ENCODE results near the gene KCNMA1. TPM values are rescaled to one million over a fixed set of nuclear protein-coding genes. Genes with fewer than 3 reads are reported as not detected.

The KCNMA1 gene
- total RNA-seq, 4 donors from 2014 or later: 146 to 300 (median 265) TPM

DNA sequence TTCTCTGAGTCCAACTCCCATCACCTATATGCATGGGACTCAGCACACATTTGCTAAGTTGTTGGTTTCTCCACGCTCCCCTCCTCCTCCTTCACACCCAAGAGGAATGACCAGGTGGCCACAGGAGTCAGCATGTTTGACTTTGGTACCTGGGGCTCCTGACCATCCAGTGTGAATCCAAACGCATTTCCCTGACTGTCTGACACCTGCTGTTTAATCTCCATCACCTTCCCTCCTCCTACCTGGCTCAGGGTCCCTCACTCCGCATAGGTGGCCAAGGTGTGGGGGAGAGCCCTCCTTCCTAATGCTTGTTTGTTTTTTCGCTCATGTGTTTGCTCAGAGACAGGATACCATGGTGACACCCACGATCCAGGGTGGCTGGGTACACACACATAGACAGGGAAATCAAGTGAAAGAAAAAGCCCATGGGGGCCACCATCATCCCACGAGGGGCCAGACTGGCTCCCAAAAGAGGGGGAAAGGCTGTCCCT is 194.9 kb downstream of the KCNMA1 start:
- no peak overlapping the region for H3K27ac ChIP-seq (replicated peaks in 1 of 4)
- H3K27me3 ChIP-seq: no peaks in the 10 kb centered on the region
- TF ChIP-seq POLR2A (IDR thresholded peaks at IDR 0.05; ENCODE audit: low read depth): no peak
- TF ChIP-seq, protein P1, sequence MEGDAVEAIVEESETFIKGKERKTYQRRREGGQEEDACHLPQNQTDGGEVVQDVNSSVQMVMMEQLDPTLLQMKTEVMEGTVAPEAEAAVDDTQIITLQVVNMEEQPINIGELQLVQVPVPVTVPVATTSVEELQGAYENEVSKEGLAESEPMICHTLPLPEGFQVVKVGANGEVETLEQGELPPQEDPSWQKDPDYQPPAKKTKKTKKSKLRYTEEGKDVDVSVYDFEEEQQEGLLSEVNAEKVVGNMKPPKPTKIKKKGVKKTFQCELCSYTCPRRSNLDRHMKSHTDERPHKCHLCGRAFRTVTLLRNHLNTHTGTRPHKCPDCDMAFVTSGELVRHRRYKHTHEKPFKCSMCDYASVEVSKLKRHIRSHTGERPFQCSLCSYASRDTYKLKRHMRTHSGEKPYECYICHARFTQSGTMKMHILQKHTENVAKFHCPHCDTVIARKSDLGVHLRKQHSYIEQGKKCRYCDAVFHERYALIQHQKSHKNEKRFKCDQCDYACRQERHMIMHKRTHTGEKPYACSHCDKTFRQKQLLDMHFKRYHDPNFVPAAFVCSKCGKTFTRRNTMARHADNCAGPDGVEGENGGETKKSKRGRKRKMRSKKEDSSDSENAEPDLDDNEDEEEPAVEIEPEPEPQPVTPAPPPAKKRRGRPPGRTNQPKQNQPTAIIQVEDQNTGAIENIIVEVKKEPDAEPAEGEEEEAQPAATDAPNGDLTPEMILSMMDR (IDR thresholded peaks at IDR 0.05): no peak
- no peak for TF ChIP-seq EP300 (IDR thresholded peaks at IDR 0.05)
- TF ChIP-seq POLR2AphosphoS5 (IDR thresholded peaks at IDR 0.05): no peak
- no peak for DNase-seq (ENCODE audit: extremely low spot score)
- no peaks in the 10 kb centered on the region for H3K36me3 ChIP-seq
- intact Hi-C loops (cut with DNase I): no loop called here
- H3K4me3 ChIP-seq: no peak overlapping the region
- H3K9me3 ChIP-seq: no peaks in the 10 kb centered on the region
- H3K4me1 ChIP-seq: peaks cover 0 to 63% (median 51%) of the 10 kb centered on the region in 4 donors
- WGBS: 77% methylated on average over 6 of the region's 6 CpGs

DNA sequence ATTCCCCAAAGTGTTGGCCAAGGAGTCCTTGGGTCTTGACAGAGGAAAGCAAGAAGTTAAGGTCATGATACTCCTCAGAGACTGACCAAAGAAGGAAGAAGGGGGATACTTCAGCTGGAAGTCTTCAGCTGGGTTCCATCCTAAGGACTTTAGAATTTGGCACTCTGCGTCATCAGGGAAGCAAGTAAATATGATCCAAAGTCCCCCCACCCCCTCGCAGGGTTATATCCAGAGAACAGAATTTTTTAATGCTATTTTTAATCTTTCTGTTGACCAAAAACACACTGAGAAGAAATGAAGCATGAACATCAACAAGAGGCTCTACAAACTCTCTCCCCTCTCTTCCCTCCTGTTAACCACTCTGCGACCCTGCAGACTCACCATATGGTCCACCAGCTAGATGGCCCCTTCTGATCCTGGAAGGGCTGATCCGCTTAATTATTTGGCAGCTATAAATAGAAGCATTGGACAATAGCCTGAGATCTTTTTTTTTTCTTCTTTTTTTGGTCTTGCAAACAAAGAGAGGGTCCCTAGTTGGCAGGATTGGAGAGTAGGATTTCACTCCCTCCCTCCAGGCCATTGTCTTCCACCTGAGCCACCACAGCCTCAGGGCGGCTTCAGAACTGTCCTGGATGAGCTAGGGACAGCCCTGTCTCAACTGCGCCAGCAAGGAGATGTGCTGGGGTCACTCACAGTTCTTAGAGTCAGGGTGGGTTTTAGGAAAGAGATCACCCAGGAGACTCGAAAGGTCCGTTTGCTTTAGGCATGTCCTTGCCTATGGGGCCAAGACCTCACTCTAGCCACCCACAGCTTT is 196.0 kb downstream of the KCNMA1 start:
- H3K27me3 ChIP-seq: no peaks in the 10 kb centered on the region
- no peaks in the 10 kb centered on the region for H3K9me3 ChIP-seq
- H3K27ac ChIP-seq (replicated peaks in 1 of 4): peak overlapping the region in 3 of 4 donors; percentile 1 to 23 (median 5)
- no peak overlapping the region for H3K4me3 ChIP-seq
- intact Hi-C loops (cut with DNase I): no loop called here
- TF ChIP-seq POLR2AphosphoS5 (IDR thresholded peaks at IDR 0.05) (no peak), EP300 (IDR thresholded peaks at IDR 0.05) (no peak), POLR2A (IDR thresholded peaks at IDR 0.05; ENCODE audit: low read depth) (no peak)
- TF ChIP-seq, protein P1 (IDR thresholded peaks at IDR 0.05): no peak
- H3K4me1 ChIP-seq: peaks cover 0 to 61% (median 52%) of the 10 kb centered on the region in 4 donors
- DNase-seq (ENCODE audit: extremely low spot score): no peak
- no peaks in the 10 kb centered on the region for H3K36me3 ChIP-seq
- 74% methylated on average over 8 of the region's 8 CpGs for WGBS

DNA sequence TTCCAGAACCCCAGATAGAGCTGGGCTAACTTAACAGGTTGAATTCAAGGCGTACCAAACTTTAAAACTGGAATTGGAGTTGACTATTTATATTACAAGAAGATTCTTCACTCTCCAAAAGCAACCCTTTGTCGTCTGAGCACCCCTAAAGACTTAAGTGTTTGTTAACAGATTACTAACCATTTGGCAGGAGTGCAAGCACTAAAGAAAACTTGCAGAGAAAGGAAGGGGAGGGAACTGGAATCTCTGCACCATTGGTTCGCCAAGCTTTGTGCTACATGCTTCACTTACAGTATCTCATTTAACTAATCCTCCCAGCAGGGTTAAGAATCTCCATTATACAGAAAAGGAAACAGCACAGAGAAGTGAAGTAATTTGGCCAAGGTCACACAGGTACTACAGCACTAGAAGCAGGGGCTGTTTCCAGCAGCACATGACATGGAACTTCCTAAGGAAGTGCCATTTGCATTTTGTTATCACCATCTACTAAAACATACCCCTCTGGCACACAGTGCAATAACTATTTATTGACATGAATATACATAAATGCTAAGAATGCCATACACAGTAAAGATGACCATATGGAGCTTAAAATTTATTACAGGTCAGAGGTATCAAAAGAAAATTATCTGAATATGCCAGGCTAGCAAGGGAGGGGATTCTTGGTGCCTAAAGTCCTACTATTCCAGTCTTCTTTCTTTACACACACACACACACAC is 201.2 kb downstream of the KCNMA1 start:
- intact Hi-C loops (cut with DNase I): no loop called here
- 50% methylated on average over 3 of the region's 3 CpGs for WGBS
- no peak for TF ChIP-seq POLR2A (IDR thresholded peaks at IDR 0.05; ENCODE audit: low read depth)
- no peak for TF ChIP-seq EP300 (IDR thresholded peaks at IDR 0.05)
- TF ChIP-seq POLR2AphosphoS5 (IDR thresholded peaks at IDR 0.05): no peak
- TF ChIP-seq, protein P1 (IDR thresholded peaks at IDR 0.05): no peak
- Histone ChIP-seq H3K4me3 (no peak overlapping the region), H3K9me3 (no peaks in the 10 kb centered on the region), H3K27ac (replicated peaks in 1 of 4) (peak overlapping the region; percentile 26 to 49 (median 38)), H3K4me1 (peaks cover 0 to 50% (median 44%) of the 10 kb centered on the region in 4 donors), H3K36me3 (no peaks in the 10 kb centered on the region), H3K27me3 (no peaks in the 10 kb centered on the region)
- no peak for DNase-seq (ENCODE audit: extremely low spot score)

DNA sequence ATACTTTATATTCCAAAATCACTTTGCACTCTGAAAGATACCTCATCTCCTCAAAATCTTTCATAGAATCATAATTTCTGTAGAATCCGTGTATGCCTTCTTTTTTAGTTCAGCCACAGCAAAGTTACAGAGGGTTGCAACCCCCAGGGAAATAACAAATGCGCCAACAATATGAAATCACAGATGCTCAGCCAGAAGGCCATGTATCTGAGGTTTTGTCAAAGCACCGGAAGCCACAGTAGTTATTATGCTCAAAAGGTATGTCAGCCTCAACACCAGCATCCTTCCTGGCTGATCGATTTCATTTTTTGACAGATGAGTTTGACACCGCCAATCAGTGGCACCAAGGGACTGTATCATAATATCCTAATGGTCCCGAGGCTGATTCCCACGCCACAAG is 204.1 kb downstream of the KCNMA1 start:
- WGBS: 82% methylated on average over 7 of the region's 7 CpGs
- intact Hi-C loops (cut with DNase I): no loop called here
- Histone ChIP-seq H3K9me3 (no peaks in the 10 kb centered on the region), H3K4me1 (peaks cover 0 to 54% (median 42%) of the 10 kb centered on the region in 4 donors), H3K4me3 (no peak overlapping the region), H3K27ac (replicated peaks in 1 of 4) (peak overlapping the region in 1 of 4 donors; percentile 25), H3K36me3 (no peaks in the 10 kb centered on the region), H3K27me3 (no peaks in the 10 kb centered on the region)
- TF ChIP-seq, protein P1 (IDR thresholded peaks at IDR 0.05): no peak
- no peak for TF ChIP-seq POLR2AphosphoS5 (IDR thresholded peaks at IDR 0.05)
- no peak for DNase-seq (ENCODE audit: extremely low spot score)
